HG02571 (cell line): ENCODE results near the gene EPS15.
"Not testable (repeated sequence)": the region's sequence is repeated elsewhere in the genome, so short reads cannot be mapped to it uniquely, and the experiment has no call there.

Experiments used
- ATAC-seq: cut with Tn5 transposase; IDR thresholded peaks from one replicate; pipeline ENCODE4 v1.9.1; 2021; ENCODE audit warnings: mild to moderate bottlenecking, moderate library complexity; ENCODE audit not compliant: unreplicated experiment

The EPS15 gene

GRCh38 chr1:51474832-51475620 lies 44.0 kb downstream of the EPS15 start:
- not testable (repeated sequence) for ATAC-seq

GRCh38 chr1:51473331-51474115 lies 45.5 kb downstream of the EPS15 start:
- no peak for ATAC-seq

- no peak for ATAC-seq
Measured at GRCh38 chr1:51472359-51472758, 46.7 kb downstream of the EPS15 start.

GRCh38 chr1:51469518-51469917 lies 49.5 kb downstream of the EPS15 start:
- no peak for ATAC-seq

GRCh38 chr1:51464828-51465227 lies 54.2 kb downstream of the EPS15 start:
- no peak for ATAC-seq

GRCh38 chr1:51463561-51463960 lies 55.5 kb downstream of the EPS15 start:
- no peak for ATAC-seq

- ATAC-seq = not testable (repeated sequence)
Measured at GRCh38 chr1:51462289-51462688, 56.8 kb downstream of the EPS15 start.

- no peak for ATAC-seq
Measured at GRCh38 chr1:51454554-51454953, 64.5 kb downstream of the EPS15 start.

- ATAC-seq = no peak
Measured at GRCh38 chr1:51453010-51453409, 66.1 kb downstream of the EPS15 start.

GRCh38 chr1:51448844-51449454 lies 70.1 kb downstream of the EPS15 start:
- ATAC-seq = not testable (repeated sequence)

GRCh38 chr1:51445351-51446090 lies 73.5 kb downstream of the EPS15 start:
- ATAC-seq = no peak

GRCh38 chr1:51444534-51445192 lies 74.4 kb downstream of the EPS15 start:
- ATAC-seq = no peak

- ATAC-seq = no peak
Measured at GRCh38 chr1:51444096-51444495, 75.0 kb downstream of the EPS15 start.

GRCh38 chr1:51443555-51443954 lies 75.5 kb downstream of the EPS15 start:
- no peak for ATAC-seq

GRCh38 chr1:51442616-51443015 lies 76.5 kb downstream of the EPS15 start:
- ATAC-seq = no peak

GRCh38 chr1:51442198-51442597 lies 76.9 kb downstream of the EPS15 start:
- ATAC-seq = no peak

GRCh38 chr1:51439895-51440294 lies 79.2 kb downstream of the EPS15 start:
- no peak for ATAC-seq

GRCh38 chr1:51439053-51439452 lies 80.0 kb downstream of the EPS15 start:
- ATAC-seq = no peak

- ATAC-seq = not testable (repeated sequence)
Measured at GRCh38 chr1:51437391-51437790, 81.7 kb downstream of the EPS15 start.

GRCh38 chr1:51435878-51436277 lies 83.2 kb downstream of the EPS15 start:
- ATAC-seq = no peak
